HAP-1 (cell line): ENCODE measurements around the gene CSF1.
"Not testable (repeated sequence)": the region's sequence is repeated elsewhere in the genome, so short reads cannot be mapped to it uniquely, and the experiment has no call there.

ENCODE experiments used
- DNase-seq, 2 experiments: peaks; one replicate each; pipeline ENCODE4 v3.0.0-alpha.2; 2016 to 2020; ENCODE audit warnings: low spot score in 2 of 2
- H3K27me3 ChIP-seq: fragments of 250-450 bp; sonication (Bioruptor Pico); 2 replicates; pipeline ENCODE4 v1.5.1; 2020; ENCODE audit warnings: low read depth, mild to moderate bottlenecking, moderate library complexity
- H3K36me3 ChIP-seq: fragments of 250-450 bp; sonication (Bioruptor Pico); replicated peaks from 2 replicates; pipeline ENCODE4 v1.5.1; 2020; ENCODE audit warnings: mild to moderate bottlenecking
- H3K4me1 ChIP-seq: fragments of 250-450 bp; sonication (Bioruptor Pico); 2 replicates; pipeline ENCODE4 v1.5.1; 2020; ENCODE audit warnings: mild to moderate bottlenecking
- H3K4me3 ChIP-seq: fragments of 250-450 bp; sonication (Bioruptor Pico); 2 replicates; pipeline ENCODE4 v1.5.1; 2020; ENCODE audit warnings: mild to moderate bottlenecking, moderate library complexity
- H3K9me3 ChIP-seq: fragments of 250-450 bp; sonication (Bioruptor Pico); 2 replicates; pipeline ENCODE4 v1.5.1; 2020; ENCODE audit warnings: mild to moderate bottlenecking, moderate library complexity
- in situ Hi-C: fragments of 300-500 bp; cut with MboI; formaldehyde crosslinking; loops from 3 replicates; pipeline ENCODE4 v1.14.3; 2020; ENCODE audit warnings: low sequenced_read_pairs, inconsistent platforms, mixed read lengths

The CSF1 gene

GRCh38 chr1:109910123-109910962, at the start of gene CSF1:
CSF1 (plus strand) TSS chr1:109910849; CDS start chr1:109911024, 175 bp downstream.
- in situ Hi-C loops: no loop called here
- no peaks in the 10 kb centered on the region for H3K9me3 ChIP-seq
- H3K27me3 ChIP-seq: no peaks in the 10 kb centered on the region
- DNase-seq: peak; percentile 58 to 82
- H3K4me1 ChIP-seq: peaks cover 11% of the 10 kb centered on the region
- peak within 1 kb of the TSS; percentile 52 for H3K4me3 ChIP-seq
- H3K36me3 ChIP-seq: no peaks in the 10 kb centered on the region

GRCh38 chr1:109861616-109862015, 49.0 kb upstream of the CSF1 start:
- H3K9me3 ChIP-seq, DNase-seq, in situ Hi-C loops, H3K4me1 ChIP-seq, H3K27me3 ChIP-seq, H3K4me3 ChIP-seq, H3K36me3 ChIP-seq: not testable (repeated sequence)

GRCh38 chr1:109863667-109864046, 47.0 kb upstream of the CSF1 start:
- H3K9me3 ChIP-seq: no peaks in the 10 kb centered on the region
- DNase-seq: no peak
- no peaks in the 10 kb centered on the region for H3K36me3 ChIP-seq
- H3K4me1 ChIP-seq: no peaks in the 10 kb centered on the region; the same call in 1 of the 2 replicates
- in situ Hi-C loops: no loop called here
- H3K4me3 ChIP-seq: no peak overlapping the region
- H3K27me3 ChIP-seq: 0 out of 2 replicates have a peak, but pooled peaks cover 4% of the 10 kb centered on the region

GRCh38 chr1:109864047-109864822, 46.4 kb upstream of the CSF1 start:
- Histone ChIP-seq H3K9me3 (no peaks in the 10 kb centered on the region), H3K36me3 (no peaks in the 10 kb centered on the region), H3K4me3 (no peak overlapping the region), H3K4me1 (no peaks in the 10 kb centered on the region; the same call in 1 of the 2 replicates), H3K27me3 (0 out of 2 replicates have a peak, but pooled peaks cover 4% of the 10 kb centered on the region)
- no peak for DNase-seq
- in situ Hi-C loops: no loop called here

- Histone ChIP-seq H3K36me3 (no peaks in the 10 kb centered on the region), H3K4me3 (no peak overlapping the region), H3K27me3 (no peaks in the 10 kb centered on the region), H3K4me1 (no peaks in the 10 kb centered on the region; the same call in 1 of the 2 replicates), H3K9me3 (no peaks in the 10 kb centered on the region)
- in situ Hi-C loops: no loop called here
- peak in 1 of 2 experiments; percentile 11 for DNase-seq
These were observed 45.6 kb upstream of the CSF1 start for GRCh38 chr1:109864930-109865612.

GRCh38 chr1:109866071-109866470, 44.6 kb upstream of the CSF1 start:
- in situ Hi-C loops: no loop called here
- Histone ChIP-seq H3K4me3 (no peak overlapping the region), H3K36me3 (no peaks in the 10 kb centered on the region), H3K4me1 (no peaks in the 10 kb centered on the region; the same call in 1 of the 2 replicates), H3K9me3 (no peaks in the 10 kb centered on the region), H3K27me3 (no peaks in the 10 kb centered on the region)
- DNase-seq: no peak

- Histone ChIP-seq H3K4me1 (no peaks in the 10 kb centered on the region), H3K4me3 (no peak overlapping the region), H3K36me3 (no peaks in the 10 kb centered on the region), H3K27me3 (peaks cover 4% of the 10 kb centered on the region; the same call in 1 of the 2 replicates), H3K9me3 (no peaks in the 10 kb centered on the region)
- no peak for DNase-seq
- in situ Hi-C loops: no loop called here
These were observed 37.1 kb upstream of the CSF1 start for GRCh38 chr1:109873278-109874175.

GRCh38 chr1:109874445-109874844, 36.2 kb upstream of the CSF1 start:
- in situ Hi-C loops: no loop called here
- H3K36me3 ChIP-seq: no peaks in the 10 kb centered on the region
- DNase-seq: no peak
- peaks cover 4% of the 10 kb centered on the region; the same call in 1 of the 2 replicates for H3K27me3 ChIP-seq
- no peak overlapping the region for H3K4me3 ChIP-seq
- H3K4me1 ChIP-seq: no peaks in the 10 kb centered on the region
- H3K9me3 ChIP-seq: no peaks in the 10 kb centered on the region

GRCh38 chr1:109875874-109876273, 34.8 kb upstream of the CSF1 start:
- no peak for DNase-seq
- in situ Hi-C loops: no loop called here
- H3K9me3 ChIP-seq: no peaks in the 10 kb centered on the region
- no peaks in the 10 kb centered on the region for H3K4me1 ChIP-seq
- no peaks in the 10 kb centered on the region for H3K36me3 ChIP-seq
- no peak overlapping the region for H3K4me3 ChIP-seq
- peaks cover 4% of the 10 kb centered on the region; the same call in 1 of the 2 replicates for H3K27me3 ChIP-seq

- no peak for DNase-seq
- H3K27me3 ChIP-seq: peaks cover 4% of the 10 kb centered on the region; the same call in 1 of the 2 replicates
- H3K4me3 ChIP-seq: no peak overlapping the region
- no peaks in the 10 kb centered on the region for H3K36me3 ChIP-seq
- no peaks in the 10 kb centered on the region for H3K9me3 ChIP-seq
- in situ Hi-C loops: no loop called here
- no peaks in the 10 kb centered on the region for H3K4me1 ChIP-seq
These were observed 33.9 kb upstream of the CSF1 start for GRCh38 chr1:109876617-109877316.

- Histone ChIP-seq H3K27me3 (peaks cover 4% of the 10 kb centered on the region; the same call in 1 of the 2 replicates), H3K4me3 (no peak overlapping the region), H3K9me3 (no peaks in the 10 kb centered on the region), H3K36me3 (no peaks in the 10 kb centered on the region), H3K4me1 (no peaks in the 10 kb centered on the region)
- DNase-seq: no peak
- in situ Hi-C loops: no loop called here
These were observed 33.3 kb upstream of the CSF1 start for GRCh38 chr1:109877317-109877771.

GRCh38 chr1:109877776-109878175, 32.9 kb upstream of the CSF1 start:
- no peak for DNase-seq
- Histone ChIP-seq H3K4me1 (no peaks in the 10 kb centered on the region), H3K36me3 (no peaks in the 10 kb centered on the region), H3K27me3 (peaks cover 4% of the 10 kb centered on the region; the same call in 1 of the 2 replicates), H3K4me3 (no peak overlapping the region), H3K9me3 (no peaks in the 10 kb centered on the region)
- in situ Hi-C loops: no loop called here
